ENCODE data around the gene MTRFR.
"Not testable (repeated sequence)": the region's sequence is repeated elsewhere in the genome, so short reads cannot be mapped to it uniquely, and the experiment has no call there.

Gene MTRFR

DNA sequence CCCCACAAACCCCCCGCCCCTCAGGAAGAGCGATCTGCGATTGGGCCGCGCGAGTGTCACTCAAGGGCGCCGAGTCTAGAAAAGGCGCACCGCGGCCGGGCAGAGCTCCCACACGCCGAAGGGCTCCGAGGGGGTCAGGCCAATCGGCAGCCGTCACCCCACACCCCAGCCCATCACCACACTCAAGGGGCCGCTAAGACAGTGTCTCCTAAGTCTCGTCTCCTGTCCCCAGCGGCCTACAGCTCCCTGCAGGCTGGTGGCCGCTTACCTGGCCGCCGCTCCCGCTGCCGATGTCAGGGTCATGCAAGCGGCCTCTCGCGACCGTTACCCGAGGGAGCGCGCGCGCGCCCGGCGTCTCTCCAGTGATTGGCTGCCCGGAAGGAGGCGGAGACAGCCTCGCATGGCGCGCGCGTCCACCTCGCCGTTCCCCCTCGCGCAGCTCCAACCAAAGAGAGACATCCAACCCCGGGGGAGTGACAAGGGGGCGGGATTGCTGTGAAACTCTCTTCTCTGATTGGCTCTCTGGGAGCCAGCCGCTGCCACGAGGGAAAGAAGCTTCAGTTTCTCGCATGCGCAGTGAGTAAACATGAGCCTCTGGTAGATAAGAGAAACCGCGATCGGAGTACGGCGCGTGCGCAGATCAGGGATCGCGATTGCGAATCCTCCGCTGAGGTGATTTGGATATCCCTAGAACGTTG lies at the start of gene MTRFR, which contains the start of gene MPHOSPH9:
Gene MTRFR, plus strand, starts transcription at position 630 of the 698 bp plus-strand sequence. CDS start 20,239 bp downstream, outside the sequence.
Gene MPHOSPH9, minus strand, starts transcription at position 335 of the 698 bp plus-strand sequence. CDS start 2,777 bp downstream, outside the sequence.
- no peaks in the 10 kb centered on the region for H3K9me3 ChIP-seq (ENCODE audit: low read length)
- no peaks in the 10 kb centered on the region for H3K27me3 ChIP-seq (ENCODE audit: insufficient read depth, low read length)
- peak within 1 kb of the TSS; percentile 83 for H3K4me3 ChIP-seq (ENCODE audit: low read length)
- peaks cover 26% of the 10 kb centered on the region for H3K4me1 ChIP-seq (ENCODE audit: insufficient read depth, low read length)
- H3K36me3 ChIP-seq (ENCODE audit: insufficient read depth, low read length): peaks cover 4% of the 10 kb centered on the region
- H2AFZ ChIP-seq (ENCODE audit: low read depth, low read length): peak within 1 kb of the TSS; percentile 60

DNA sequence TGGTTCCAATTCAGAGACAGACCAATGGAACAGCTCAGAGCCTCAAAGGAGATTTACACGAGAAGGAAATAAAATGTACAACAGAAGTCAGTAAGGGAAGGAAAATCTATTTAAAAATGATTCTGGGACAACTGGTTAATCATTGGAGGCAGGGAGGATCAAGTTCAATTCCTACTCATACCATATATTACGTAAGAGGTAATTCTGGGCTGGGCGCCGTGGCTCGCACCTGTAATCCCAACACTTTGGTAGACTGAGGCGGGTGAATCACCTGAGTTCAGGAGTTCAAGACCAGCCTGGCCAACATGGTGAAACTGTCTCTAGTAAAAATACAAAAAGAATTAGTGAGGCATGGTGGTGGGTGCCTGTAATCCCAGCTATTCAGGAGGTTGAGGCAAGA lies 45.6 kb upstream of the MTRFR start:
- no peaks in the 10 kb centered on the region for H3K9me3 ChIP-seq (ENCODE audit: low read length)
- H2AFZ ChIP-seq (ENCODE audit: low read depth, low read length): no peak overlapping the region
- H3K36me3 ChIP-seq (ENCODE audit: insufficient read depth, low read length): peaks cover 68% of the 10 kb centered on the region
- no peaks in the 10 kb centered on the region for H3K4me1 ChIP-seq (ENCODE audit: insufficient read depth, low read length)
- H3K27me3 ChIP-seq (ENCODE audit: insufficient read depth, low read length): no peaks in the 10 kb centered on the region
- no peak overlapping the region for H3K4me3 ChIP-seq (ENCODE audit: low read length)

DNA sequence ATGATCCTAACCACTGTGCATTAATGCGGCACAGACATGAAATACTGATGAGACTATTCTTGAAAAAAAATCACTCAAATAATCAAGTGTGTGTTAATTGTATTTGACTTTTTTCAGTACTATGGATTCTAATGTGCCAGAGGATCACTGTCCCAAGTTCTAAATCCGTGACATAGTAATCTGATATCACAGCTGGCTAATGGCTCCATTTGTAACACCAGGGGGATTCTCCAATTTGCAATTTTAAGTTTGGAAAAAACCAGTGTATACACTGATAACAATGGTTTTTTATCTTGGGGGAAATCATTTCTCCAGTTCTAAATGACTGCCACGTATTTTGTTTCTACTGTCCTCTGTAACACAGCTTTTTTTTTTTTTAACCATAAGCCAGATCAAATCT lies 33.3 kb upstream of the MTRFR start:
- no peaks in the 10 kb centered on the region for H3K4me1 ChIP-seq (ENCODE audit: insufficient read depth, low read length)
- no peak overlapping the region for H3K4me3 ChIP-seq (ENCODE audit: low read length)
- H3K9me3 ChIP-seq (ENCODE audit: low read length): no peaks in the 10 kb centered on the region
- no peaks in the 10 kb centered on the region for H3K27me3 ChIP-seq (ENCODE audit: insufficient read depth, low read length)
- H3K36me3 ChIP-seq (ENCODE audit: insufficient read depth, low read length): peaks cover 68% of the 10 kb centered on the region
- no peak overlapping the region for H2AFZ ChIP-seq (ENCODE audit: low read depth, low read length)

DNA sequence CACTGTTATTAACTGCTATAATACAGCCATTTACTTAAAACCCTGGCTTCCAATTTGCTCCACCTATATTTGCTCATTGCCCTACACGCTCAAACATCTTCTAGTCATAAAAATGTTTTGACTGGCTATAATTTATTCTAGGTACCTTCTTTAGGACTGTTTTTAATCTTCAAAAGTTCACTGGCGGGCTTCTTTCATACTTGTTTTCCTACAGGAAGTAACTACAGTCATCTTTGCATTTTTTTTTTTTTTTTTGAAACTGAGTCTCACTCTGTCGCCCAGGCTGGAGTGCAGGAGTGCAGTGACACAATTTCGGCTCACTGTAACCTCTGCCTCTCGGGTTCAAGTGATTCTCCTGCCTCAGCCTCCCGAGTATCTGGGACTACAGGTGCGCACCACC lies 32.8 kb upstream of the MTRFR start:
- Histone ChIP-seq H3K4me3 (ENCODE audit: low read length) (no peak overlapping the region), H2AFZ (ENCODE audit: low read depth, low read length) (no peak overlapping the region), H3K9me3 (ENCODE audit: low read length) (no peaks in the 10 kb centered on the region), H3K4me1 (ENCODE audit: insufficient read depth, low read length) (no peaks in the 10 kb centered on the region), H3K36me3 (ENCODE audit: insufficient read depth, low read length) (peaks cover 68% of the 10 kb centered on the region), H3K27me3 (ENCODE audit: insufficient read depth, low read length) (no peaks in the 10 kb centered on the region)

DNA sequence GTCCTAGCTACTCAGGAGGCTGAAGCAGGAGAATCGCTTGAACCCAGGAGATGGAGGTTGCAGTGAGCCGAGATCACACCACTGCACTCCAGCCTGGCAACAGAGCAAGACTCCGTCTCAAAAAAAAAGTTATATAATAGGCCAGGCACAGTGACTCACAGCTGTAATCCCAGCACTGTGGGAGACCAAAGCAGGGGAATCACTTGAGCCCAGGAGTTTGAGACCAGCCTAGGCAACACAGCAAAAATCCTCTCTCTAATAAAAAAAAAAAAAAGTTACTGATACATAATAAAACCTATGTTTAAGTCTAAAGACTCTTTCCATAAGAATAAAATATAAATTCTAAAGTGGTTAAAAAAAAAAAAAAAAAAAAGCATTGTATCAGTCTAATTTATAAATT lies 26.4 kb upstream of the MTRFR start:
- not testable (repeated sequence) for H3K9me3 ChIP-seq (ENCODE audit: low read length)
- peaks cover 64% of the 10 kb centered on the region for H3K36me3 ChIP-seq (ENCODE audit: insufficient read depth, low read length)

DNA sequence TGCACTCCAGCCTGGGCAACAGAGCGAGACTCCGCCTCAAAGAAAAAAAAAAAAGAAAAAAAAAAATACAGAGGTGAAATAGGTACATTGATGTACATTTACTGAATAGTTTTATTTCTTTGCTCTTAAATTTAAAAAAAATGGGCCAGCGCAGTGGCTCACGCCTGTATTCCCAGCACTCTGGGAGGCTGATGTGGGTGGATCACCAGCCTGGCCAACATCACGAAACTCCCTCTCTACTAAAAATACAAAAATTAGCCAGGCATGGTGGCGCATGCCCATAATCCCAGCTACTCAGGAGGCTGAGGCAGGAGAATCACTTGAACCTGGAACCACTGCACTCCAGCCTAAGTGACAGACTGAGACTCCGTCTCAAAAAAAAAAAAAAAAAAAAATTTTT lies 25.4 kb upstream of the MTRFR start:
- peaks cover 60% of the 10 kb centered on the region for H3K36me3 ChIP-seq (ENCODE audit: insufficient read depth, low read length)

More for the DNA sequence above, 26.4 kb upstream of the MTRFR start:
- not testable (repeated sequence) for H3K4me1 ChIP-seq (ENCODE audit: insufficient read depth, low read length); H3K27me3 ChIP-seq (ENCODE audit: insufficient read depth, low read length); H2AFZ ChIP-seq (ENCODE audit: low read depth, low read length); H3K4me3 ChIP-seq (ENCODE audit: low read length)

DNA sequence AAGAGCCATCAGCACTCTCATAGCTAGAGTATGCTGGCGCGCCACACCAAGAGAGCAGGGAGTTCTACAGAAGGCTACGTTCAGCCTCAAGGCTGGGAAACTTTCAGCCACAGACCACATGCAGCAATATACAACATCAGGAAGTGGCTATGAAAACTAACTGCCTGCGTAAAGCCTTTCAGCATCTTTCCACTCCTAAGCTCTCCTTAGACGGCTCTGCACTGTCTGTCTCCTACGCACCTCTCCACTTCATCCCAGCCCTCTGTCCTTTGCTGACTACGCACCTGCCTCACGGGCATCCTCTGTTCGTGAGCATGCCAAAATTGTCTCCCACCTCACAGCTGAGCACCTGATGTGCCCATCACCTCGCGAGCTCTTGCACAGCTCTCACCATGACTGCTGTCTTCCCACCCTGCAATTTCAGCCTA lies 10.0 kb upstream of the MTRFR start:
- H2AFZ ChIP-seq (ENCODE audit: low read depth, low read length): no peak overlapping the region
- peaks cover 9% of the 10 kb centered on the region for H3K4me1 ChIP-seq (ENCODE audit: insufficient read depth, low read length)
- H3K36me3 ChIP-seq (ENCODE audit: insufficient read depth, low read length): peaks cover 48% of the 10 kb centered on the region
- H3K27me3 ChIP-seq (ENCODE audit: insufficient read depth, low read length): no peaks in the 10 kb centered on the region
- no peaks in the 10 kb centered on the region for H3K9me3 ChIP-seq (ENCODE audit: low read length)
- no peak overlapping the region for H3K4me3 ChIP-seq (ENCODE audit: low read length)

More for the DNA sequence above, 25.4 kb upstream of the MTRFR start:
- not testable (repeated sequence) for H3K27me3 ChIP-seq (ENCODE audit: insufficient read depth, low read length); H3K9me3 ChIP-seq (ENCODE audit: low read length); H2AFZ ChIP-seq (ENCODE audit: low read depth, low read length); H3K4me1 ChIP-seq (ENCODE audit: insufficient read depth, low read length); H3K4me3 ChIP-seq (ENCODE audit: low read length)

DNA sequence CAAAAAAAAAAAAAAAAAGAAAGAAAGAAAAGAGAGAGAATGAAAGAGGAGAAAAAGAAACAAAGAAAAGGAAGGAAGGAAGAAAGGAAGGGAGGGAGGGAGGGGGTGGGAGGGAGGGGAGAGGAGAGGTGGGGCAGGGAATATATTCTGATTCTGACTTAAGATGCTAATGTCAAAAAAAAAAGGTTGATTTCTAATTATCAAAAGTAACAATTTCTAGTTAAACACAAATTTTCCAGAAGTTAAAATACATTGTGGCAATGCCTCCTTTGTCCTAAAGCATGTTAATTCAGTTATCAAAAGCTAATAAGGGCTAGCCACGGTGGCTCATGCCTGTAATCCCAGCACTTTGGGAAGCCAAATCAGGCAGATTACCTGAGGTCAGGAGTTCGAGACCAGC lies 7.8 kb upstream of the MTRFR start:
- H3K27me3 ChIP-seq (ENCODE audit: insufficient read depth, low read length): no peaks in the 10 kb centered on the region
- H3K9me3 ChIP-seq (ENCODE audit: low read length): no peaks in the 10 kb centered on the region
- no peak overlapping the region for H2AFZ ChIP-seq (ENCODE audit: low read depth, low read length)
- peaks cover 41% of the 10 kb centered on the region for H3K36me3 ChIP-seq (ENCODE audit: insufficient read depth, low read length)
- no peak overlapping the region for H3K4me3 ChIP-seq (ENCODE audit: low read length)
- H3K4me1 ChIP-seq (ENCODE audit: insufficient read depth, low read length): peaks cover 15% of the 10 kb centered on the region

DNA sequence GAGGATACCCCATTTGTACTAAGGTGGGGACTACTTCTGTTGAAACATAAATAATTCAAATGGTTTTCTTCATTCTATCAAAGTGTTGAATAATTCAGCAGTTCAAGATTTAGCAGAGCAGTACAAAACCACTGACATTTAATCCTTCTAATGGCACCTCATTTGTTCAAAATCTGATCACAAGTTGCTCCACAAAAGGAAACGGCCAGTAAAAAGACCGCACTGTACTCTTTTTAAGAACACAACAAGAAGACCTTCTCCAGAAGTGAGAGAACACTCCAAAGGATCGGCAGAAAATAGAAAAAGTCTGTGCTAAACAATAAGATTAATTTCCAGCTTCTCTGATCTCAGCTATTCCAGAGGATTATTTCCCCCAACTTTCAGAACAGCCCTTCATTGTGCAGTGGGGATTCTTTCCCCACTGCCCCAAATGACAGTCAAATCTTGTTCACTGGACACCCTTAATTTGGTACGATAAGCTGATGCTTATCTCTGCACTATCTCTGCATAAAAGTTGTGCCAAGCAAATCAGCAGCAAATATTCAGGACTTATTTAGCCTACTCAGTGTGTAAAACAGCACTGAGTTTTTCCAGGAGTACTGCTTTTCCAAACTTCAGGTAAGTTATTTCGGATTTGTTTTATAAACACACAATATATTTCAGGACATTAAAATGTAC lies 5.5 kb upstream of the MTRFR start:
- Histone ChIP-seq H3K4me1 (ENCODE audit: insufficient read depth, low read length) (peaks cover 25% of the 10 kb centered on the region), H2AFZ (ENCODE audit: low read depth, low read length) (no peak overlapping the region), H3K4me3 (ENCODE audit: low read length) (no peak overlapping the region), H3K9me3 (ENCODE audit: low read length) (no peaks in the 10 kb centered on the region), H3K36me3 (ENCODE audit: insufficient read depth, low read length) (peaks cover 22% of the 10 kb centered on the region), H3K27me3 (ENCODE audit: insufficient read depth, low read length) (no peaks in the 10 kb centered on the region)

DNA sequence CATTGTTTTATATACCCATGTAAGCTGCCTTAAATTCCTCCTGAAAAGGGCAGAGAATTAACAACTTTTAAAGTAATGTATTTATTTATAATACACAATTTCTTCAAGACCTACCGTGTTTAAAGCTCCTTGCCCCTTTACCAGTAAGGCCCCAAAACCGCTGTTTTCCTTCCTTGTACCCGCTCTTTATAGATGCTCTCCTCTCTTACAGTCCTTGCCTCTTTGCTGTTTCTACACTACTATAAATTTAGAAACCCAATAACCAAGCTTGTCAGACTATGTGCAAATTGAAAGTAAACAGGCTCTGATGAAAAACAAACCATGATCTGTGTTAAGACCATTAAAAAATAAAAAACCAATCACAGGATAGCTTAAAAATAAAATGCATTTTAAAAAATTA lies 4.2 kb upstream of the MTRFR start:
- Histone ChIP-seq H3K4me3 (ENCODE audit: low read length) (no peak overlapping the region), H2AFZ (ENCODE audit: low read depth, low read length) (no peak overlapping the region), H3K9me3 (ENCODE audit: low read length) (no peaks in the 10 kb centered on the region), H3K36me3 (ENCODE audit: insufficient read depth, low read length) (peaks cover 12% of the 10 kb centered on the region), H3K27me3 (ENCODE audit: insufficient read depth, low read length) (no peaks in the 10 kb centered on the region), H3K4me1 (ENCODE audit: insufficient read depth, low read length) (peaks cover 30% of the 10 kb centered on the region)

DNA sequence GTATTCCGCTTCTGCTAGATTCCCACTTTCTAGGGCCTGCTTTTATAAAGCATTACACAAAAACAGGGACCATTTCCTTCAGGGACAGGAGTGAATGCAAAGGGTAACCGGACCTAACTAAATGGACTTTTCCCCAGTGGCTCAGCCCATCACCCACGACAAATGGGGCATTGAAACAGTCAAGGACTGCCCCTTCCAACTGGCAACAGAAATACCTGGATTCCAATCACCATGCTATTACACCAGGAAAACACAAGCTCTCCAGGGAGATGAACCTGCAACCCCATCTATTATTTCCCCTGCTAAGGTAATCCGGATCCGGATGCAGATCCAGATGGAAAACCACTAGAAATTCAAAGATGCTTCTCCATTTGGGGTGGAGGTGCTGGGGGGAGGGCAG lies 1.3 kb upstream of the MTRFR start:
- H2AFZ ChIP-seq (ENCODE audit: low read depth, low read length): peak overlapping the region; percentile 60
- no peaks in the 10 kb centered on the region for H3K9me3 ChIP-seq (ENCODE audit: low read length)
- H3K4me1 ChIP-seq (ENCODE audit: insufficient read depth, low read length): peaks cover 33% of the 10 kb centered on the region
- H3K27me3 ChIP-seq (ENCODE audit: insufficient read depth, low read length): no peaks in the 10 kb centered on the region
- H3K36me3 ChIP-seq (ENCODE audit: insufficient read depth, low read length): peaks cover 4% of the 10 kb centered on the region
- H3K4me3 ChIP-seq (ENCODE audit: low read length): peak overlapping the region; percentile 83

DNA sequence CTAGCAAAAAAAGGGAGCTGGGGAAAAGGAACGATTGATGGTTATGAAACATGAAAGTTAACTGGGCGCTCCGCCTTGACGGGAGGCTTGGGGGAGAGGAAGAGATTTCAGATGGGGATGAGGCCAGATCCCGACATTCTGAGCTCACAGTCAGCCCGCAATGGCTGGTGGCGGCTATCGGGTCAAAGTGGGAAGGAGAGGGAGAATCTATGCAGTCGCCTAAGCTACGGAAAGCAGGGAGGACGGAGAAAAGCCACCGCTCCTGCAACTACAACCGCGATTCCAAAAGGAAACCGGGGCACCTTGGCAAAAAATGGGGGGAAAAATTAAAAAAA lies 797 bp upstream of the MTRFR start:
- Histone ChIP-seq H3K4me3 (ENCODE audit: low read length) (peak overlapping the region; percentile 83), H3K36me3 (ENCODE audit: insufficient read depth, low read length) (peaks cover 4% of the 10 kb centered on the region), H2AFZ (ENCODE audit: low read depth, low read length) (peak overlapping the region; percentile 60), H3K27me3 (ENCODE audit: insufficient read depth, low read length) (no peaks in the 10 kb centered on the region), H3K9me3 (ENCODE audit: low read length) (no peaks in the 10 kb centered on the region), H3K4me1 (ENCODE audit: insufficient read depth, low read length) (peaks cover 31% of the 10 kb centered on the region)

DNA sequence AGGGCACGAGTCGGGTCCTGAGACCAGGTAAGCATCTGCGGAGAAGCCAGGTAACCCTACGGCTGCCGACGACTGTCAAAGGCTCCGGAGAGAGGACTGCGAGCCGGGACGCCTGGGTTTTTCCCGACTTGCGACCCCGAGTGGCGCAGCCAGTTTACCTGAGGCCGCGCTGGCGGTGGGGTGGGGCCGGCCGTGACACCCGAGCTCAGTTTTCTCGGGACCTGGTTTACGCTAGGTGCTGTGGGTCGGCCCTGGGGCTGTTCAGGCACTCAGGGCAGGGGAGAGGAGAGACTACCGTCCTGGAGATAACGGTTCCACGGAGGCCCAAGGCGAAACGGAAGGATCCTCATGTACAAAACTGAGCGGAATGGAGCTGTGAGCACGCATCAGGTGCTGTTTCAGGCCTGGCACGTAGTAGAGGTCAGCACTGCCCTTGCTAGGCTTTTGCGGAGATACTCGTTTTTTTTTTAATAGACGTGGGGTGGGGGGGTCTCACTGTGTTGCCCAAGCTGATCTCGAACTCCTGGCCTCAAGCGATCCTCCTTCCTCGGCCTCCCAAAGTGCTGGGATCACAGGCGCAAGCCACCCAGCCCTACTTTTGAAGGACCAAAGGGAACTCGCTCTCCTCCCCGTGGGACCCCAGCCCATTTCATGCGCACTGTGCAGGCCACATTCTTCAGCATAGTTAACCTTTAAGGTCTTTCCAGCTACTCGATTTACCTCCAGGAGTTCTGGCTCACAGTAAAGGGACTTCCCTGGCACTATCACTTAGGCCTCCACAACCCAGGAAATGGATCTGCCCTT lies 471 bp downstream of the MTRFR start:
- Histone ChIP-seq H3K27me3 (ENCODE audit: insufficient read depth, low read length) (no peaks in the 10 kb centered on the region), H3K4me1 (ENCODE audit: insufficient read depth, low read length) (peaks cover 19% of the 10 kb centered on the region), H3K9me3 (ENCODE audit: low read length) (no peaks in the 10 kb centered on the region), H3K36me3 (ENCODE audit: insufficient read depth, low read length) (peaks cover 4% of the 10 kb centered on the region), H2AFZ (ENCODE audit: low read depth, low read length) (peak overlapping the region; percentile 20), H3K4me3 (ENCODE audit: low read length) (peak overlapping the region; percentile 83)
